Measurements from ENCODE around the gene RAD18. TPM values are rescaled to one million over a fixed set of nuclear protein-coding genes. Genes with fewer than 3 reads are reported as not detected.

RAD18 gene
- 8.3 and 12.0 TPM in 2 replicates for total RNA-seq

DNA sequence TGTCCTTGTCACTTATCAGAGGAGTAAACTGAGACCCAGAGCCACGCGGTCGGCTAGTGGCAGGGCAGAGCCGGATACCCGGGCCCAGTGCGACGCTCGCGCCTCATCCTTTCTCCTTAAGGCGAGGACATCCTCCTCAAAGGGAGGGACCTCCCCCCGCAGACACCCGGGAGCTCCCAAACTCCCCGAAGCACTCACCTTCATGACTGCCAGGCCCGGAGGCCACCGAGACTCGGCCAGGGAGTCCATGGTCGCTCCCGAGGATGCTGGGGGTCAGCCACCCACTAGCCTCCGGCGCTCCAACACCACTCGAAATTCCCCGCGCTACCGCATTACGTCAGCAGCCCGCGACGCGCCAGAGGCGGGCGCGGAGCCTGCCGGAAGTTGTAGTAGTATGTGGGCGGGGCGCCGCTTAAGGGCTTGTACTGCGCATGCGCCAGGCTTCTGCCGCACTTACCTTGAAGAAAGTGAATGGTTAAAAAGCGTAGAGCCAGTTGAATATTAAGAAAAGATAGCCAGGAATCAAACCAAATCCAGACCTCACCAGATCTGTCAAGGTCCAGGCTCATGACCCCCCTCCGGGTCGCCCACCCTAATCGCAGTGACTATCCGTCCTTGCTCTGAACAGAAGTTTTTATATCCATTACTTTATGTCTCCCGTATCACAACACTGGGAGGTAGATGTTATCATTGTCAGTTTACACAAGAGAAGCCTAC, at the start of gene RAD18:
RAD18 (minus strand) TSS at position 336 of the 717 bp plus-strand sequence; CDS start at position 249, 87 bp downstream.
- DNase-seq (ENCODE audit: extremely low read depth, low read depth, low spot score) = peak; percentile 51

DNA sequence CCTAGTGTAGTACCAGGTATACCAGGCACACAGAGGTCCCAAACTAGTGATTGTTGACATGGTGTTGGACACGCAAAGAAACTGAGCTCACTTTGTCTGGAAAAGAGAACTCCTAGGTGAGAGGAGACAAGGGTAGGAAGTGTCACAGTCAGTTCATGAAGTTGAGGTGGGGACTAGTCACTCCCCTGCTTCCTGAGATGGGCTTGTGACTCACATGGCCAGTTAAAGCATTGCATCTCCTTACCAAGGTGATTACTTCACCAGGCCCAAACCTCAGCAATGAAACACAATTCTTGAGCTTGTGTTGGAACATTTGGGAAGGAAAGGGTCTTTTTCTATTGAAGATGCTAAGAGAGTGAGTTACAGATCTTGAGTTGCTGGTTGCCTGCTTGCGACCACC, 49.2 kb upstream of the RAD18 start:
- DNase-seq (ENCODE audit: extremely low read depth, low read depth, low spot score) = no peak

GRCh38 chr3:9009976-9010545, 46.8 kb upstream of the RAD18 start:
- no peak for DNase-seq (ENCODE audit: extremely low read depth, low read depth, low spot score)

- no peak for DNase-seq (ENCODE audit: extremely low read depth, low read depth, low spot score)
Observed at GRCh38 chr3:9008550-9009255, 45.4 kb upstream of the RAD18 start.

DNA sequence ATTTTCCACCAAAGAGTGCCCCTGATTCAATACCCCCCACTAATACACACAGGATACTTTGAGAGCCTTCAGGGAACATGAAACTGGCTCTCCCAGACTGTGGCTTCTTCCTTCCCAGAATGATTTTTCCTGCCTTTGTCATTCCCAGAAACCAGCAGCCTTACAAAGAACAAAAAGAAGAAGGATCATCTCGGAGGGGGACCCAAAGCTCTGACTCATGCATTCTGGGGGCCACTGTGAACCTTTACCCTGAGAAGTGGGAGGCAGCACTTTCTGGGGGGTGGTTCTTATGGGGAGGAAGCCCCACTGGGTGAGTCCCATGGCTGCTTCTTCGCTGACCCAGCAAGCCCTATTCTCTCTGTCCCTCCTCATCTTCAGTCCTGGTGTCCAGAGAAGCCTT, 44.7 kb upstream of the RAD18 start:
- DNase-seq (ENCODE audit: extremely low read depth, low read depth, low spot score) = no peak

GRCh38 chr3:9007213-9007612, 43.9 kb upstream of the RAD18 start:
- no peak for DNase-seq (ENCODE audit: extremely low read depth, low read depth, low spot score)

GRCh38 chr3:9000041-9000440, 36.8 kb upstream of the RAD18 start:
- DNase-seq (ENCODE audit: extremely low read depth, low read depth, low spot score) = no peak

- no peak for DNase-seq (ENCODE audit: extremely low read depth, low read depth, low spot score)
Observed at GRCh38 chr3:8997151-8997550, 33.9 kb upstream of the RAD18 start.

DNA sequence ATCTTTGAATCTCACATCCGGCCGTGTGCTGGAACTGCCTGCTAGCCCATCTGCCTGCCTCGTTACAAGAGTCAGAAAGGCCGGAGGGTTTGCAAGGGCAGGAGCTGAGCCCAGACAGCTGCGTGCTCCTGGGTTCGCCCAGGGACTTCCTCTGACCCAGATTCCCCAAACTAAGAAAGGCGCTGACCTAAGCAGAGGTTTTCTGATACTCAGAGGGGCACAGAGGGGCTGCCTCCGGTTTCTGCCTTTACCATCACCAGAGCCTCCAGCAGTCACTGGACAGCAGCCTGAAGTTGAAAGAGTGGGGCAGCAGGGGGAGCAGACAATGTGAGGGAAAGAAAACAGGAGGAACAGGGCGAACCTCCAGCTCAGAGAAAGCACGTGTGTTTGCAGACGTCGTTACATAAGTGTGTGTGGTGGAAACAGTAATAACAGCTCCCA, 33.4 kb upstream of the RAD18 start:
- no peak for DNase-seq (ENCODE audit: extremely low read depth, low read depth, low spot score)

- DNase-seq (ENCODE audit: extremely low read depth, low read depth, low spot score) = no peak
Observed at GRCh38 chr3:8996216-8996615, 32.9 kb upstream of the RAD18 start.

- no peak for DNase-seq (ENCODE audit: extremely low read depth, low read depth, low spot score)
Observed at GRCh38 chr3:8994226-8994625, 31.0 kb upstream of the RAD18 start.

DNA sequence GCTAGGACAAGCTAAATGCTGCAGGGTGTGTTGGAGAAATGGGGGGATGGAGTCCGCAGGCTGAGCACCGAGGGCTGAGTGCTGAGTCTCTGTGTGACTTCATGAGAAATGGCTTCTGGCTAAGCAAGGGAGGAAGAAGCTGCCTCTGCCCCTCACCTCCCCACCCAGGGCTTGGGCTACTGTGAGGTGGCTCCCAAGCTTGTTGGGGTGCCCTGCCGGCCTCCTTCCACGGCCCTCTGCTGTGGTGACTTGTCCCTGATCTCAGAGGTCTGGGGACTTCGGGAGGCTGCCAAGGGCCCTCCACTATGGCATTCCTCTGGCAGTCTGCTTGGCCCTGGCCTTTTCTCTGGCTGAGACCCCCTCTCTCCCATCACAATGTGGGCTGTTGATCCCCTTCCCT, 30.1 kb upstream of the RAD18 start:
- DNase-seq (ENCODE audit: extremely low read depth, low read depth, low spot score) = no peak

- no peak for DNase-seq (ENCODE audit: extremely low read depth, low read depth, low spot score)
Observed at GRCh38 chr3:8992854-8993253, 29.6 kb upstream of the RAD18 start.

GRCh38 chr3:8992199-8992598, 28.9 kb upstream of the RAD18 start:
- DNase-seq (ENCODE audit: extremely low read depth, low read depth, low spot score) = no peak

GRCh38 chr3:8990266-8991215, 27.3 kb upstream of the RAD18 start:
- DNase-seq (ENCODE audit: extremely low read depth, low read depth, low spot score) = no peak

GRCh38 chr3:8988791-8989558, 25.7 kb upstream of the RAD18 start:
- no peak for DNase-seq (ENCODE audit: extremely low read depth, low read depth, low spot score)

- no peak for DNase-seq (ENCODE audit: extremely low read depth, low read depth, low spot score)
Observed at GRCh38 chr3:8988384-8988655, 25.0 kb upstream of the RAD18 start.

- DNase-seq (ENCODE audit: extremely low read depth, low read depth, low spot score) = no peak
Observed at GRCh38 chr3:8987645-8988383, 24.5 kb upstream of the RAD18 start.

DNA sequence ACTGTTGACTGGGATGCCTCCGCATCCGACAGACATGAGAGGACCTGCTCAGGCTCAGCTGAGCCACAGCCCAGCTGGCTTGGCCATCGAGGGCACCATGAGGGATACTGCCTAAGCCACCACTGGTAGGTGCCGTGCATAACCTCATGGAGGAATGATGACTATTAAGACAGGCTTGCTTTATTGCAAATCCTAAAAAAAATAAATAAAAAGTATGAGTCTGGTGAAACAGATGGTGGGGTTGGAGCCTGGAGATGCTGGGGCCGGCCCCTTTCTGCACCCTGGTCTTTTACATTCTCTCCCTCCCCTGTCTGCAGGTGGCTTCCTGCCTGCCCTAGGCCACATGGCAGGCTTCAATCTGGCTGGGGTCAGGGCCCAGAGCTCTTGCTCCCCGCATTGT, 24.0 kb upstream of the RAD18 start:
- no peak for DNase-seq (ENCODE audit: extremely low read depth, low read depth, low spot score)

DNA sequence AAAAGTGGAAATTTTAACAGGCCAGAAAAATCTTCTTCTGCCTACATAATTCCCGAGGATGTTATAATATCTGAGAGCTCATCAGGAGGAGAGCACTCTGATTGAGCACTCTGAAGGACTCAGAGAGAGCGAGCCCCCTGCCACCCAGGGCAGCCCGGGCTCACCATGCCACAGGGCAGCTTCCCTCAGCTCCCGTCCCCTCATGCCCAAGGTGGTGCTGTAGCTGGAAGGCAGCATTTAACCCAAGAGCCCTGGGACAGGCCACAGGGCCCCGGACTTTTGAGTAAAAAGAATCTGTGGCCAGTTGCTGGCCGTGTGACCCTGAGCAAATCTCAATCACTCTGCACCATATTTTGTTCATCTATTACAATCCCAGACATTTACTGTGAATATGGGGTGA, 23.5 kb upstream of the RAD18 start:
- DNase-seq (ENCODE audit: extremely low read depth, low read depth, low spot score) = no peak

Data from glomerular endothelial cell (primary cell).